Uterus (tissue), 4 donors: ENCODE measurements around the gene OTULINL. TPM values are rescaled to one million over a fixed set of nuclear protein-coding genes. Genes with fewer than 3 reads are reported as not detected.

ENCODE experiments used
- DNase-seq, 2 donors: peaks; one replicate each; pipeline ENCODE4 v3.0.0-alpha.2; 2019 to 2020
- H3K27ac ChIP-seq, 2 donors: fragments of 200-600 bp; sonication (generic); 1 replicate in 1 of 2; 2 replicates in 1 of 2; pipeline ENCODE4 v1.5.1; 2016 to 2018
- H3K27me3 ChIP-seq, 2 donors: fragments of 200-600 bp; sonication (generic); one replicate each; pipeline ENCODE4 v1.5.1; 2018 to 2019; ENCODE audit warnings: control low read depth in 1 of 2
- H3K36me3 ChIP-seq, 2 donors: fragments of 200-600 bp; sonication (generic); one replicate each; pipeline ENCODE4 v1.5.1; 2019; ENCODE audit warnings: control low read depth in 1 of 2
- H3K4me1 ChIP-seq, 2 donors: fragments of 200-600 bp; sonication (generic); one replicate each; pipeline ENCODE4 v1.5.1; 2018 to 2019; ENCODE audit warnings: control low read depth in 1 of 2
- H3K4me3 ChIP-seq, 2 donors: fragments of 200-600 bp; sonication (generic); 1 replicate in 1 of 2; 2 replicates in 1 of 2; pipeline ENCODE4 v1.5.1; 2018 to 2019; ENCODE audit warnings: mild to moderate bottlenecking in 1 of 2
- H3K9me3 ChIP-seq, 2 donors: fragments of 200-600 bp; sonication (generic); one replicate each; pipeline ENCODE4 v1.5.1; 2019; ENCODE audit warnings: control low read depth in 1 of 2
- POLR2A ChIP-seq, 2 donors: fragments of 450-650 bp; IDR thresholded peaks; one replicate each; pipeline ENCODE4 v1.6.1; 2016; ENCODE audit warnings: antibody characterized with exemption in 2 of 2, mild to moderate bottlenecking in 1 of 2, moderate library complexity in 1 of 2
- intact Hi-C: fragments of 100-400 bp; cut with DNase I; formaldehyde crosslinking; loops from one replicate; pipeline ENCODE4 v1.15.1; 2023; ENCODE audit warnings: low total_unique reads
- total RNA-seq, 4 donors: library from RNA; depleted of rRNA in 3 of 4; stranded (reverse); fragments of >200 nt in 3 of 4; gene quantifications; one replicate each; pipeline versions ENCODE4 v1.1.0 to v1.2.4, GENCODE V29; 2014 to 2023
- TF ChIP-seq, protein P1 (sequence below), 4 experiments: fragments of 200-600 bp in 2 of 4; fragments of 450-650 bp in 2 of 4; sonication (generic) in 2 of 4; IDR thresholded peaks; one replicate each; pipeline ENCODE4 v1.5.1; 2016 to 2019; ENCODE audit warnings: antibody characterized with exemption in 4 of 4, mild to moderate bottlenecking in 2 of 4, moderate library complexity in 1 of 4
- donor health status: DM: yes; HTN: yes; CAD: no.

Gene OTULINL
- total RNA-seq, 4 donors from 2014 or later, result 1.0 to 16.1 (median 3.8) TPM

DNA sequence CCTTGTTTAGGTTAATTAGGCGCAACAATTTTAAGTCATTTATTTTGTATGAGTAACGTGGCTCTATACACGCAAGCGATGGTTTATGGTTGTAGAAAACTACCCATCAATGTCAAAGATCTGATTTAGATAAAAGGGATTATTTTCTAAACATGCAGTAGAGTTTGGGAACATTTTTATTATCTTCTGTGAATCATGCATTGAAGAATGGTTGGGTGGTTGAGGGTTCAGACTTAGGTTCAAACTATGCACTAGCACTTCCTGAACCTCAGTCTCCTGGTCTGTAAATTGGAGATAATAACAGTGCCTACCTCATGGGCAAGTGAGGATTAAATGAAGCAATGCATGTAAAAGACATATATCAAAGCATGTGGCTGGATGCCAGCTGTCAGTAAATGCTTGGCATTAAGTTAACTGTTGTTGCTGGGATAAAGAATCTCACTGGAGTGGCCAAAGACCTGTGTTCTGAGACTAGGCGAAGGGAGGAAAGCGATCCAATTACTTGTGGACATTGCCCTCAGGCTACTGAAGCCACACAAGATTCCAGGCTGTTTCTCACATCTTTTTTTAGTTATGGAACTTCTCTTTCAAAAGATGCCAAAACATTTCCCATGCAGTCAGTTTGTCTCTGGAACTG lies 1.1 kb upstream of the OTULINL start:
- Histone ChIP-seq H3K36me3 (no peaks in the 10 kb centered on the region), H3K27me3 (no peaks in the 10 kb centered on the region), H3K9me3 (no peaks in the 10 kb centered on the region), H3K27ac (no peak overlapping the region), H3K4me3 (no peak overlapping the region), H3K4me1 (no peaks in the 10 kb centered on the region)
- intact Hi-C loops, result no loop called here
- DNase-seq, result peak in 1 of 2 donors; percentile 18
- TF ChIP-seq, protein P1, sequence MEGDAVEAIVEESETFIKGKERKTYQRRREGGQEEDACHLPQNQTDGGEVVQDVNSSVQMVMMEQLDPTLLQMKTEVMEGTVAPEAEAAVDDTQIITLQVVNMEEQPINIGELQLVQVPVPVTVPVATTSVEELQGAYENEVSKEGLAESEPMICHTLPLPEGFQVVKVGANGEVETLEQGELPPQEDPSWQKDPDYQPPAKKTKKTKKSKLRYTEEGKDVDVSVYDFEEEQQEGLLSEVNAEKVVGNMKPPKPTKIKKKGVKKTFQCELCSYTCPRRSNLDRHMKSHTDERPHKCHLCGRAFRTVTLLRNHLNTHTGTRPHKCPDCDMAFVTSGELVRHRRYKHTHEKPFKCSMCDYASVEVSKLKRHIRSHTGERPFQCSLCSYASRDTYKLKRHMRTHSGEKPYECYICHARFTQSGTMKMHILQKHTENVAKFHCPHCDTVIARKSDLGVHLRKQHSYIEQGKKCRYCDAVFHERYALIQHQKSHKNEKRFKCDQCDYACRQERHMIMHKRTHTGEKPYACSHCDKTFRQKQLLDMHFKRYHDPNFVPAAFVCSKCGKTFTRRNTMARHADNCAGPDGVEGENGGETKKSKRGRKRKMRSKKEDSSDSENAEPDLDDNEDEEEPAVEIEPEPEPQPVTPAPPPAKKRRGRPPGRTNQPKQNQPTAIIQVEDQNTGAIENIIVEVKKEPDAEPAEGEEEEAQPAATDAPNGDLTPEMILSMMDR (IDR thresholded peaks at IDR 0.05), result no peak

DNA sequence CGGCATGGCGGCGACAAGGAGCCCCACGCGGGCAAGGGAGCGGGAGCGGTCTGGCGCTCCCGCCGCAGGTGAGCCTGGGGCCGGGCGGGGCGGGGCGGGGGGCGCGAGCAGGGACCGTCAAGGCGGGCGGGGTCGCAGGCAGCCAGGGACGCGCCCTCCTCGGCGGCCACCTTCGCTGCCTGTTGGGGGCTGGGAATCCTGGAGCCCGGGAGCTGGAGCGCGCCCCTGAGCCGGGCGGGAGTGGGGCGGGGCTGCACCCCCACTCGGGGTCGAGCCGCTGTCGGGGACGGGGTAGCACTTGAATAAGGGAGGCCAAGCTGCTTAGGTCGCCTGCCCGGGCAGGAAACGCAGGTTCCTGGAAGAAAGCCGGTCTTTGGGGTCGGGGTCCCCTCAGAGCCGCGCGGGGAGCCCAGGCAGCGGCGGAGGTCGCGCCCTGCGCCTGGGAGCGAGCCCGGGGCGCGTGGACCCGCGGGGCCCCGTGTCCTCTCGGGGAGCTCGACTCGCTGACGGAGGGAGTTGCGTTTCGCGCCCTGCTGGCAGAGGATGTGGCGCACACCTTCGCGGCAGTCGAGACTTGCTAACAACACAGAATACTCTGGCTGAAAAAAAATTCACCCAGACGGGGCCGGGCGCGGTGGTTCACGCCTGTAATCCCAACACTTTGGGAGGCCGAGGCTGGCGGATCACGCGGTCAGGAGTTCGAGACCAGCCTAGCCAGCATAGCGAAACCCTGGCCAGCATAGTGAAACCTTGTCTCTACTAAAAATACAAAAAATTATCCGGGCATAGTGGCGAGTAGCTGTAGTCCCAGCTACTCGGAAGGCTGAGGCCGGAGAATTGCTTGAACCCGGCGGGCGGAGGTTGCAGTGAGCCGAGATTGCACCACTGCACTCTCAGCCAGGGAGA lies 552 bp downstream of the OTULINL start:
- Histone ChIP-seq H3K27ac (peak overlapping the region; percentile 48), H3K36me3 (no peaks in the 10 kb centered on the region), H3K4me1 (no peaks in the 10 kb centered on the region), H3K4me3 (peak overlapping the region; percentile 31 to 86), H3K27me3 (no peaks in the 10 kb centered on the region), H3K9me3 (no peaks in the 10 kb centered on the region)
- peak; percentile 46 to 50 for DNase-seq
- TF ChIP-seq, protein P1 (IDR thresholded peaks at IDR 0.05), result peak in 2 of 4 experiments; percentile 20 to 30
- TF ChIP-seq POLR2A (IDR thresholded peaks at IDR 0.05), result no peak
- intact Hi-C loops, result no loop called here

DNA sequence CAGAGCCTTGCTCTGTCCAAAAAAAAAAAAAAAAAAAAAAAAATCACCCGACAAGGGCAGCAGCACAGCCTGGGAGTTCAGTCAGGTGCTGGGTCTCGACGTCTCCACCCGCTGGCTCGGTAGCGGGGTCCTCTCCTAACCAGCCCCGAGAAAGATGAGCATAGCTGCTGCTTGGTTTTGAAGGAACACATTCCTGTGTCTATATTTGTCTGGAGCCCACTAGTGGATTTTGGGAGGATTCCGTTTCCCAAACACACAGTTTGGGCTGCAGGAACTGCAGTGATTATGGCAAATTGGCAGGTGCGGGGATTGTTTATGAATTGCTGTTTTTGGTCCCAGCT lies 1.2 kb downstream of the OTULINL start:
- no peaks in the 10 kb centered on the region for H3K27me3 ChIP-seq
- H3K4me1 ChIP-seq, result no peaks in the 10 kb centered on the region
- H3K9me3 ChIP-seq, result no peaks in the 10 kb centered on the region
- intact Hi-C loops, result no loop called here
- TF ChIP-seq POLR2A (IDR thresholded peaks at IDR 0.05), result no peak
- TF ChIP-seq, protein P1 (IDR thresholded peaks at IDR 0.05), result no peak
- peak overlapping the region in 1 of 2 donors; percentile 86 for H3K4me3 ChIP-seq
- no peak overlapping the region for H3K27ac ChIP-seq
- H3K36me3 ChIP-seq, result no peaks in the 10 kb centered on the region
- DNase-seq, result no peak

DNA sequence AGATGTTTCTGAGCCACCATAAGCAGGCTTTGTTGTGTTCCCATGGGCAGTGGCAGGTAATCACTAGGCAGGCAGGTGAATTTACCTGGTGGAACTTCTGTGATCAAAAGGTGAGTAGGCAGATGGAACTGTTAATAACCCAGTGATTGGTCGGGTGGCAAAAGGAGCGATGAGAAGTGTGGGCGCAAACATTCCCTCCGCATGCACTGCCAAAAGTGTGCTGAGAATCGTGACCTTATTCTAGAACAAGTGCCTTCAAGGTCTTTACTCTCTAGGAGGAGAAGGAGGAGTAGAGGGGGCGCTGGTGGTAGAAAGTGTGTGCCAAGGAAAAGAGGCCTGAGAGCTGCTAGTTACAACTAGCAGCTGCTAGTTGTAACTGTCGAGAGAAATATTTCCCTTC lies 3.3 kb downstream of the OTULINL start:
- TF ChIP-seq, protein P1 (IDR thresholded peaks at IDR 0.05), result no peak
- no peak for TF ChIP-seq POLR2A (IDR thresholded peaks at IDR 0.05)
- Histone ChIP-seq H3K27ac (no peak overlapping the region), H3K36me3 (no peaks in the 10 kb centered on the region), H3K4me3 (no peak overlapping the region), H3K9me3 (no peaks in the 10 kb centered on the region), H3K27me3 (no peaks in the 10 kb centered on the region), H3K4me1 (no peaks in the 10 kb centered on the region)
- intact Hi-C loops, result no loop called here
- DNase-seq, result no peak

DNA sequence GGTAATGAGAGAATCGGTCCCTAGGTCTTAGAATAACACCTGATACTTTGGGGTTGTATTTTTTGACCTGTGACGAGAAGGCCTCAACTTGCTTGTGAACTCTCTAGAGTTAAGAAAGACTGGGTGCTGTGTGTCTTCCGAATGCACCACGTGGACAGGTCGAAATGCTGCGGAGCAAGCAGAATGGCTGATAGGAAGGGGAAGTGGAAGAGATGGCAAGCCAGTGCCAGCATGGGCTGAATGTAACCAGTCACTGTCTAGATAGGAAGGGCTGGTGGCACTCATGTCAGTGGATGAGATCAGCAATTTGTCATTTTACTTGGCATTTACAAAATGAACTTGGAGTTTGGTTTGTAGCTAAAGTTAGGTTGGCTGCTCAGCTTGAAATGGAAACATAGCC lies 5.6 kb downstream of the OTULINL start:
- no peaks in the 10 kb centered on the region for H3K4me1 ChIP-seq
- TF ChIP-seq, protein P1 (IDR thresholded peaks at IDR 0.05), result no peak
- TF ChIP-seq POLR2A (IDR thresholded peaks at IDR 0.05), result no peak
- no peak for DNase-seq
- no peak overlapping the region for H3K4me3 ChIP-seq
- H3K36me3 ChIP-seq, result no peaks in the 10 kb centered on the region
- intact Hi-C loops, result no loop called here
- no peak overlapping the region for H3K27ac ChIP-seq
- H3K9me3 ChIP-seq, result no peaks in the 10 kb centered on the region
- no peaks in the 10 kb centered on the region for H3K27me3 ChIP-seq
